Osteocyte (in vitro differentiated cells): ENCODE results near the gene COQ4. TPM values are rescaled to one million over a fixed set of nuclear protein-coding genes. Genes with fewer than 3 reads are reported as not detected.

Experiments
- DNase-seq: peaks from one replicate; pipeline ENCODE4 v3.0.0; 2021; ENCODE audit warnings: mixed read lengths; ENCODE audit not compliant: unreplicated experiment; ENCODE audit errors: extremely low spot score
- H3K27ac Mint-ChIP-seq: one replicate; pipeline ENCODE4 v1.8.0; 2021; ENCODE audit warnings: mild to moderate bottlenecking, mixed read lengths; ENCODE audit not compliant: unreplicated experiment
- H3K27me3 Mint-ChIP-seq: one replicate; pipeline ENCODE4 v1.8.0; 2021; ENCODE audit warnings: mixed read lengths; ENCODE audit not compliant: unreplicated experiment
- H3K36me3 Mint-ChIP-seq: one replicate; pipeline ENCODE4 v1.8.0; 2021; ENCODE audit warnings: mixed read lengths; ENCODE audit not compliant: unreplicated experiment
- H3K4me1 Mint-ChIP-seq: one replicate; pipeline ENCODE4 v1.8.0; 2021; ENCODE audit warnings: mixed read lengths; ENCODE audit not compliant: unreplicated experiment
- H3K4me3 Mint-ChIP-seq: one replicate; pipeline ENCODE4 v1.8.0; 2021; ENCODE audit warnings: mild to moderate bottlenecking, moderate library complexity, mixed read lengths; ENCODE audit not compliant: unreplicated experiment
- H3K9me3 Mint-ChIP-seq: one replicate; pipeline ENCODE4 v1.8.0; 2021; ENCODE audit warnings: mixed read lengths; ENCODE audit not compliant: unreplicated experiment
- CTCF ChIP-seq: fragments of 200-600 bp; sonication (generic); IDR thresholded peaks from 2 replicates; pipeline ENCODE4 v1.5.0; 2021; ENCODE audit warnings: antibody characterized with exemption, mild to moderate bottlenecking, moderate library complexity
- total RNA-seq: library from RNA; stranded (reverse); gene quantifications from 2 replicates; pipeline ENCODE4 v1.2.1, GENCODE V29; 2021

COQ4 gene
- total RNA-seq, 1 donor from 2014 or later, result 38.4 TPM

- peaks cover 7% of the 10 kb centered on the region for H3K36me3 Mint-ChIP-seq
- H3K9me3 Mint-ChIP-seq, result no peaks in the 10 kb centered on the region
- no peak overlapping the region for H3K4me3 Mint-ChIP-seq
- no peaks in the 10 kb centered on the region for H3K27me3 Mint-ChIP-seq
- no peak for TF ChIP-seq CTCF
- DNase-seq, result no peak
- H3K4me1 Mint-ChIP-seq, result no peaks in the 10 kb centered on the region
- no peak overlapping the region for H3K27ac Mint-ChIP-seq
Observed at GRCh38 chr9:128286440-128286839, 36.2 kb upstream of the COQ4 start.

GRCh38 chr9:128288273-128289004 lies 34.2 kb upstream of the COQ4 start:
- Mint-ChIP-seq H3K4me3 (no peak overlapping the region), H3K27ac (no peak overlapping the region), H3K9me3 (no peaks in the 10 kb centered on the region), H3K27me3 (no peaks in the 10 kb centered on the region), H3K4me1 (no peaks in the 10 kb centered on the region), H3K36me3 (peaks cover 7% of the 10 kb centered on the region)
- no peak for DNase-seq
- TF ChIP-seq CTCF, result no peak

DNA sequence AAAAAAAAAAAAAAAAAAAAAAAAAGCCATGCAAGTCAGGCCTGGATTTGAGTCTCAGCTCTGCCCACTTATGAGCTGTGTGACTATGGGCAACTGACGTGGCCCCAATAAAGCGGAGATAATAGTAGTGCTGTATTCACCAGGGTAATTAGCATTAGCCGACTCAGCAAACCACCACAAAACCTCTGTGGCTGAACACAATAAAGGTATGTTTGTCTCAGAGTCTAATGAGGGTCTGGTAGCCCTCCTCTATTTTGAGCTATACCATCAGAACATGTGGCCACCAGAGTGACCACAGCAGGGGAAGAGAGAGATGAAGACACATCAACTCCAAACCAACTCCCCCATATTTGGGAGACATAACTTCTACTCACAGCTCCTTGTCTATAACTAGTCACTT lies 30.6 kb upstream of the COQ4 start:
- DNase-seq, result no peak
- Mint-ChIP-seq H3K36me3 (peaks cover 3% of the 10 kb centered on the region), H3K4me1 (peaks cover 6% of the 10 kb centered on the region), H3K27me3 (no peaks in the 10 kb centered on the region), H3K9me3 (no peaks in the 10 kb centered on the region), H3K27ac (no peak overlapping the region), H3K4me3 (no peak overlapping the region)
- TF ChIP-seq CTCF, result no peak

- H3K36me3 Mint-ChIP-seq, result peaks cover 3% of the 10 kb centered on the region
- TF ChIP-seq CTCF, result no peak
Observed at GRCh38 chr9:128293091-128293490, 29.5 kb upstream of the COQ4 start.

DNA sequence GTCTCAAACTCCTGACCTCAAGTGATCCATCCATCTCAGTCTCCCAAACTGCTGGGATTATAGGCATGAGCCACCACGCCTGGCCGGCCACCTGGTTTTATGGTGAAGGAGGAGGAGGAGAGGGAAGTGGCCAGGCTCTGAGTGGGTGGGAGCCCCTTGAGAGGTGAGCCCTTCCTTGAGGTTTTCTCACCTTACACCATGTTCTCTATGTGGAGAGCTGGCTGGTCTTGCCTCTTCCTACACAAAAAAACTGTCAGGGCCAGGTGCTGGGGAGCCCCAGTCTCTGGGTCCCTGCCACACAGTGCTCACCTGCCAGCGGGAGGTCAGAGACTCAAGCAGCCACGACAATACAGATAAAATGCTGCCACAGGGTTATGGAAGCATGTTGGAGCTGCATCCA lies 28.5 kb upstream of the COQ4 start:
- DNase-seq, result no peak
- H3K4me3 Mint-ChIP-seq, result no peak overlapping the region
- no peaks in the 10 kb centered on the region for H3K9me3 Mint-ChIP-seq
- H3K27me3 Mint-ChIP-seq, result no peaks in the 10 kb centered on the region
- H3K36me3 Mint-ChIP-seq, result peaks cover under 1% of the 10 kb centered on the region
- H3K27ac Mint-ChIP-seq, result no peak overlapping the region
- TF ChIP-seq CTCF, result no peak
- peaks cover 6% of the 10 kb centered on the region for H3K4me1 Mint-ChIP-seq

More at GRCh38 chr9:128293091-128293490, 29.5 kb upstream of the COQ4 start:
- Mint-ChIP-seq H3K4me3 (no peak overlapping the region), H3K9me3 (no peaks in the 10 kb centered on the region), H3K27ac (no peak overlapping the region), H3K4me1 (peaks cover 6% of the 10 kb centered on the region), H3K27me3 (no peaks in the 10 kb centered on the region)
- no peak for DNase-seq
